HG02885 (cell line): ENCODE measurements around the gene OR2L5.

Source experiments
- ATAC-seq: cut with Tn5 transposase; IDR thresholded peaks from one replicate; pipeline ENCODE4 v1.9.1; 2021; ENCODE audit warnings: mild to moderate bottlenecking; ENCODE audit not compliant: unreplicated experiment, poor library complexity

The OR2L5 gene

GRCh38 chr1:248013229-248013710 lies at the start of gene OR2L5:
Gene OR2L5 (plus strand): TSS chr1:248013660. CDS start chr1:248021948, 8,288 bp downstream.
- ATAC-seq = no peak

GRCh38 chr1:247964933-247965332 lies 48.5 kb upstream of the OR2L5 start, which contains the start of gene OR2AK2:
Gene OR2AK2 (plus strand): TSS chr1:247965233. CDS start chr1:247965377, 144 bp downstream.
- no peak for ATAC-seq

- peak; percentile 84 for ATAC-seq
Measured at GRCh38 chr1:247966532-247967204, 46.8 kb upstream of the OR2L5 start.

GRCh38 chr1:247992986-247993385 lies 20.5 kb upstream of the OR2L5 start:
- ATAC-seq = no peak

- no peak for ATAC-seq
Measured at GRCh38 chr1:247998811-247999210, 14.6 kb upstream of the OR2L5 start.

- ATAC-seq = no peak
Measured at GRCh38 chr1:248000169-248000568, 13.3 kb upstream of the OR2L5 start.

GRCh38 chr1:248007778-248008177 lies 5.7 kb upstream of the OR2L5 start:
- no peak for ATAC-seq

GRCh38 chr1:248009681-248010080 lies 3.8 kb upstream of the OR2L5 start:
- ATAC-seq = no peak

GRCh38 chr1:248015803-248016202 lies 2.3 kb downstream of the OR2L5 start:
- ATAC-seq = no peak

- ATAC-seq = no peak
Measured at GRCh38 chr1:248029770-248030169, 16.3 kb downstream of the OR2L5 start, which contains the start of gene OR2L2. Gene OR2L2 (plus strand): TSS chr1:248030070. CDS start chr1:248038268, 8,198 bp downstream.

GRCh38 chr1:248045209-248045608 lies 31.7 kb downstream of the OR2L5 start:
- peak; percentile 79 for ATAC-seq

- ATAC-seq = no peak
Measured at GRCh38 chr1:248046536-248046935, 33.1 kb downstream of the OR2L5 start, which contains the start of gene OR2L3. Gene OR2L3 (plus strand): TSS chr1:248046836. CDS start chr1:248060682, 13,846 bp downstream.

GRCh38 chr1:248047008-248047407 lies 33.5 kb downstream of the OR2L5 start:
- ATAC-seq = no peak

- no peak for ATAC-seq
Measured at GRCh38 chr1:248054671-248055070, 41.2 kb downstream of the OR2L5 start.

- no peak for ATAC-seq
Measured at GRCh38 chr1:248055261-248055660, 41.8 kb downstream of the OR2L5 start.

GRCh38 chr1:248065071-248065470 lies 51.6 kb downstream of the OR2L5 start:
- ATAC-seq = no peak

GRCh38 chr1:248065604-248066003 lies 52.1 kb downstream of the OR2L5 start:
- no peak for ATAC-seq
